K562 (cell line): ENCODE results near the gene RPL7A. TPM values are rescaled to one million over a fixed set of nuclear protein-coding genes. Genes with fewer than 3 reads are reported as not detected.
A peak's percentile ranks its signal among the peaks of the same experiment; 100 is the strongest.

Source experiments
- ARID2 ChIP-seq: fragments of 450-650 bp; IDR thresholded peaks from 2 replicates; pipeline ENCODE4 v1.6.1; 2017; ENCODE audit warnings: antibody characterized with exemption, mild to moderate bottlenecking
- CHD1 ChIP-seq: fragments of 200-600 bp; sonication (generic); IDR thresholded peaks from one replicate; pipeline ENCODE4 v1.6.1; 2012; ENCODE audit warnings: mild to moderate bottlenecking, moderate library complexity, low read length, inconsistent platforms
- ELF1 ChIP-seq: fragments of 200-800 bp; sonication (Bioruptor generic); IDR thresholded peaks from 2 replicates; pipeline ENCODE4 v1.6.1; 2016; ENCODE audit warnings: missing genetic modification characterization, missing compliant biosample characterization
- EP400 ChIP-seq: fragments of 450-650 bp; IDR thresholded peaks from 2 replicates; pipeline ENCODE4 v1.6.1; 2017; ENCODE audit warnings: antibody characterized with exemption, mild to moderate bottlenecking, moderate library complexity
- PML ChIP-seq: IDR thresholded peaks from 2 replicates; pipeline ENCODE4 v1.6.1; 2012; ENCODE audit warnings: low read length, inconsistent platforms
- POLR3G ChIP-seq: IDR thresholded peaks from 2 replicates; pipeline ENCODE4 v1.6.1; 2011; ENCODE audit not compliant: insufficient read length, insufficient replicate concordance; ENCODE audit errors: extremely low read depth
- PTRF ChIP-seq: fragments of 450-650 bp; IDR thresholded peaks from 2 replicates; pipeline ENCODE4 v1.6.1; 2016; ENCODE audit warnings: mild to moderate bottlenecking, missing genetic modification characterization, missing compliant biosample characterization
- SIX5 ChIP-seq, 2 experiments: IDR thresholded peaks; 2 replicates each; pipeline ENCODE4 v1.6.1; 2011; ENCODE audit warnings: low read length in 2 of 2, borderline replicate concordance in 1 of 2, low read depth in 1 of 2, mild to moderate bottlenecking in 1 of 2, moderate library complexity in 1 of 2; ENCODE audit not compliant: insufficient read depth in 1 of 2
- SMAD1 ChIP-seq: fragments of 150-350 bp; IDR thresholded peaks from 2 replicates; pipeline ENCODE4 v1.6.1; 2014; ENCODE audit warnings: low read length, low read depth; ENCODE audit not compliant: partially characterized antibody
- SNRNP70 ChIP-seq: fragments of 200-400 bp; formaldehyde crosslinking; optimal IDR thresholded peaks from 2 replicates; pipeline ENCODE3; 2017; ENCODE audit warnings: low read depth, low read length
- ZNF239 ChIP-seq: fragments of 250-450 bp; sonication (Bioruptor Pico); IDR thresholded peaks from 2 replicates; pipeline ENCODE4 v1.4.0; 2020; ENCODE audit warnings: mild to moderate bottlenecking
- ZNF584 ChIP-seq: fragments of 200-800 bp; sonication (Bioruptor generic); IDR thresholded peaks from 2 replicates; pipeline ENCODE4 v1.6.1; 2016; ENCODE audit warnings: low read depth, mild to moderate bottlenecking, missing genetic modification characterization, missing compliant biosample characterization
- ZZZ3 ChIP-seq: fragments of 450-650 bp; IDR thresholded peaks from 2 replicates; pipeline ENCODE4 v1.6.1; 2016; ENCODE audit warnings: antibody characterized with exemption, mild to moderate bottlenecking, moderate library complexity
- polyA plus RNA-seq, 8 experiments: library from polyadenylated mRNA; depleted of rRNA in 4 of 8; stranded (reverse) in 5 of 8; unstranded in 3 of 8; fragments of >200 nt; fragmentation: Nextera tagmentation in 2 of 8; fragmentation: Illumina TruSeq in 1 of 8; extraction: Ambion mirVana in 2 of 8; extraction: Trizol in 1 of 8; gene quantifications; 2 replicates each; pipeline versions ENCODE4 v1.2.1 to v1.2.3, GENCODE V29; 2011 to 2014; ENCODE audit warnings: inconsistent platforms in 1 of 8, missing spikeins in 1 of 8
- total RNA-seq, 7 experiments: library from RNA; depleted of rRNA in 6 of 7; stranded (reverse); fragments of >200 nt in 6 of 7; fragmentation: Illumina TruSeq in 2 of 7; extraction: Trizol in 2 of 7; gene quantifications; 2 replicates each; pipeline versions ENCODE4 v1.2.1 to v1.2.3, GENCODE V29; 2011 to 2021; ENCODE audit warnings: low replicate concordance in 1 of 7
- TF ChIP-seq, protein P1 (sequence below): sonication (generic); formaldehyde crosslinking; IDR thresholded peaks from 2 replicates; pipeline ENCODE4 v1.8.0; 2022; ENCODE audit warnings: mild to moderate bottlenecking, low read depth, missing genetic modification reagents
- TF ChIP-seq, protein P2 (sequence below): IDR thresholded peaks from 3 replicates; pipeline ENCODE4 v1.6.1; 2011; ENCODE audit warnings: borderline replicate concordance, mild to moderate bottlenecking; ENCODE audit not compliant: insufficient read length, insufficient read depth
- TF ChIP-seq, protein P3 (sequence below): fragments of 450-650 bp; conservative IDR thresholded peaks from 2 replicates; pipeline ENCODE4 v1.6.1; 2016; ENCODE audit warnings: missing genetic modification characterization, low read depth, mild to moderate bottlenecking, control low read depth, missing compliant biosample characterization

Gene RPL7A
- total and polyA plus RNA-seq, 9 of the 15 experiments (the other 6 are each of a cell fraction or from before 2014, with no cell fraction given), result 1,935 to 3,760 (median 2,652) TPM

DNA sequence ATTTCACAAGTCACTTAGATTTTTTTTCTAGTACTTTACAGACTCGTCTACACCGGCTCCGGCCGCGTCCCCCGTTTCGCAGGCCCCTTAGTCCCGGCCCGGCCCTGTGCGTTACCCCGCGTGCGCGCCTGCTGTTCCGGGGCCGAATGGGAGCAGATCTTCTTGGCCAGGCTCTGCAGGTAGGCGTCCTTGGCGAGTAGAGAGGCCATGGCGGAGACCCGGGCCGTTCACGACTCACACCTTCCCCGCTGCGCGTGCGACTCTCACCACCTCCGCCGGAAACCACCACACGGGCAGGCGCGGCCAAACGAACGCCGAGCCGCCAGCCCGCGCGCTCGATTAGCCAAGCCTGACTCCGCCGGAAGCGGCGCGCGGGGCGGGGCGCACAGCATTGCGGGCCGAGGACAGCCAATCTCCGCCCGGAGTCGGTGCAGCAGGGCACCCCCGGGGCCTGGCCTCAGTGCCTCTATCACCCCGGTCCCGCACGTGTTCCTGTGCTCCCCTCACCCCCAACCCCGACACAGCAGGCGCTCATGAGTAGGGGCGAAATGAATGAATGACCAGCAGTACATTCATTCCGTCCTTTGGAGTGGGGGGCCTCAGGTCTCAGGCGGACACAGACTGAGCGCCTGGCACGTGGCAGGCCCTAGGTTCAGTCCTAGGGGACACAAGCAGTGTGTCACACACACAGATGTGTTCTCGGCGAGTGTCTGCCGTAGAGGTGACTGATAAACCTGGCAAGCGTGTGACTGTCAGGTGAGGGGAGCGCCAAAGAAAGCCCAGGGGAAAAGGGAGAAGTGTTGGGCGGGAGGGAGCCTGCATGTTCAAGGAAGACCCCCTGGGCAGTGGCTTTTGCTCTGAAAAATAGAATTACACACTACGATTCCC lies 11.8 kb upstream of the RPL7A start, which contains the start of gene SURF6 (continued):
- TF ChIP-seq EP400, result peak; percentile 97
- TF ChIP-seq PTRF (tag), result no peak
- no peak for TF ChIP-seq SNRNP70
- peak; percentile 91 for TF ChIP-seq ELF1
- TF ChIP-seq SMAD1, result peak; percentile 39
- TF ChIP-seq, protein P1, sequence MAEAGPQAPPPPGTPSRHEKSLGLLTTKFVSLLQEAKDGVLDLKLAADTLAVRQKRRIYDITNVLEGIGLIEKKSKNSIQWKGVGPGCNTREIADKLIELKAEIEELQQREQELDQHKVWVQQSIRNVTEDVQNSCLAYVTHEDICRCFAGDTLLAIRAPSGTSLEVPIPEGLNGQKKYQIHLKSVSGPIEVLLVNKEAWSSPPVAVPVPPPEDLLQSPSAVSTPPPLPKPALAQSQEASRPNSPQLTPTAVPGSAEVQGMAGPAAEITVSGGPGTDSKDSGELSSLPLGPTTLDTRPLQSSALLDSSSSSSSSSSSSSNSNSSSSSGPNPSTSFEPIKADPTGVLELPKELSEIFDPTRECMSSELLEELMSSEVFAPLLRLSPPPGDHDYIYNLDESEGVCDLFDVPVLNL (CRISPR knock-in tag), result peak; percentile 47; the same call in 1 of the 2 replicates
- no peak for TF ChIP-seq ZNF584 (CRISPR knock-in tag)
- no peak for TF ChIP-seq ZZZ3
- TF ChIP-seq PML, result no peak; the same call in 1 of the 2 replicates
- TF ChIP-seq, protein P2, sequence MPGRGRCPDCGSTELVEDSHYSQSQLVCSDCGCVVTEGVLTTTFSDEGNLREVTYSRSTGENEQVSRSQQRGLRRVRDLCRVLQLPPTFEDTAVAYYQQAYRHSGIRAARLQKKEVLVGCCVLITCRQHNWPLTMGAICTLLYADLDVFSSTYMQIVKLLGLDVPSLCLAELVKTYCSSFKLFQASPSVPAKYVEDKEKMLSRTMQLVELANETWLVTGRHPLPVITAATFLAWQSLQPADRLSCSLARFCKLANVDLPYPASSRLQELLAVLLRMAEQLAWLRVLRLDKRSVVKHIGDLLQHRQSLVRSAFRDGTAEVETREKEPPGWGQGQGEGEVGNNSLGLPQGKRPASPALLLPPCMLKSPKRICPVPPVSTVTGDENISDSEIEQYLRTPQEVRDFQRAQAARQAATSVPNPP, result no peak
- no peak for TF ChIP-seq ARID2
- TF ChIP-seq SIX5 (IDR thresholded peaks at IDR 0.05; ENCODE audit: borderline replicate concordance in 1 of 2, insufficient read depth in 1 of 2, low read depth in 1 of 2, low read length in 2 of 2), result peak in 1 of 2 experiments; percentile 28; a peak in 1 of 4 replicates
- TF ChIP-seq POLR3G, result no peak
- no peak for TF ChIP-seq ZNF239 (CRISPR knock-in tag)
- TF ChIP-seq, protein P3, sequence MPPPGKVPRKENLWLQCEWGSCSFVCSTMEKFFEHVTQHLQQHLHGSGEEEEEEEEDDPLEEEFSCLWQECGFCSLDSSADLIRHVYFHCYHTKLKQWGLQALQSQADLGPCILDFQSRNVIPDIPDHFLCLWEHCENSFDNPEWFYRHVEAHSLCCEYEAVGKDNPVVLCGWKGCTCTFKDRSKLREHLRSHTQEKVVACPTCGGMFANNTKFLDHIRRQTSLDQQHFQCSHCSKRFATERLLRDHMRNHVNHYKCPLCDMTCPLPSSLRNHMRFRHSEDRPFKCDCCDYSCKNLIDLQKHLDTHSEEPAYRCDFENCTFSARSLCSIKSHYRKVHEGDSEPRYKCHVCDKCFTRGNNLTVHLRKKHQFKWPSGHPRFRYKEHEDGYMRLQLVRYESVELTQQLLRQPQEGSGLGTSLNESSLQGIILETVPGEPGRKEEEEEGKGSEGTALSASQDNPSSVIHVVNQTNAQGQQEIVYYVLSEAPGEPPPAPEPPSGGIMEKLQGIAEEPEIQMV (tag), result no peak
- TF ChIP-seq CHD1, result no peak
